Left ventricle myocardium inferior (tissue), 1 donor: ENCODE data around the gene NKAIN2. TPM values are rescaled to one million over a fixed set of nuclear protein-coding genes. Genes with fewer than 3 reads are reported as not detected.

Experiments
- DNase-seq: peaks from one replicate; pipeline ENCODE4 v3.0.0-alpha.2; 2020
- H3K27ac ChIP-seq: fragments of 200-600 bp; replicated peaks from 2 replicates; pipeline ENCODE4 v1.8.0; 2021
- H3K27me3 ChIP-seq: fragments of 200-600 bp; 2 replicates; pipeline ENCODE4 v1.8.0; 2021; ENCODE audit warnings: low read depth
- H3K36me3 ChIP-seq: fragments of 200-600 bp; 2 replicates; pipeline ENCODE4 v1.8.0; 2021
- H3K4me1 ChIP-seq: fragments of 200-600 bp; 2 replicates; pipeline ENCODE4 v1.8.0; 2021
- H3K4me3 ChIP-seq: fragments of 200-600 bp; 2 replicates; pipeline ENCODE4 v1.8.0; 2021; ENCODE audit warnings: mild to moderate bottlenecking, moderate library complexity
- H3K9me3 ChIP-seq: fragments of 200-600 bp; replicated peaks from 2 replicates; pipeline ENCODE4 v1.8.0; 2021
- CTCF ChIP-seq: fragments of 200-600 bp; IDR thresholded peaks from 2 replicates; pipeline ENCODE4 v1.8.0; 2021; ENCODE audit warnings: antibody characterized with exemption, mild to moderate bottlenecking, borderline replicate concordance
- intact Hi-C: fragments of 100-400 bp; cut with micrococcal nuclease; formaldehyde crosslinking; loops from one replicate; pipeline ENCODE4 v1.11.0; 2022
- total RNA-seq: library from RNA; stranded (reverse); fragmentation: NEBNext Ultra II Directional; extraction: Animal tissue kit (Norgen Biotek cat#: 25700); gene quantifications from one replicate; pipeline ENCODE4 v1.2.1, GENCODE V29; 2021
- donor health status: DM: no; HTN: yes; CAD: no; lungs with severe emphysema.

The NKAIN2 gene
- total RNA-seq, 1 donor from 2014 or later: 0.22 TPM

- Histone ChIP-seq H3K27ac (no peak overlapping the region), H3K9me3 (no peaks in the 10 kb centered on the region), H3K27me3 (no peaks in the 10 kb centered on the region), H3K4me1 (no peaks in the 10 kb centered on the region), H3K36me3 (no peaks in the 10 kb centered on the region), H3K4me3 (no peak overlapping the region)
- DNase-seq: no peak
- no peak for TF ChIP-seq CTCF
- intact Hi-C loops: no loop called here
Observed at GRCh38 chr6:124193132-124193531, 389.5 kb downstream of the NKAIN2 start.

GRCh38 chr6:124197148-124197547 lies 393.5 kb downstream of the NKAIN2 start:
- DNase-seq: no peak
- H3K27me3 ChIP-seq: no peaks in the 10 kb centered on the region
- no peaks in the 10 kb centered on the region for H3K36me3 ChIP-seq
- no peaks in the 10 kb centered on the region for H3K9me3 ChIP-seq
- no peak for TF ChIP-seq CTCF
- no peaks in the 10 kb centered on the region for H3K4me1 ChIP-seq
- H3K4me3 ChIP-seq: no peak overlapping the region
- H3K27ac ChIP-seq: no peak overlapping the region
- intact Hi-C loops: no loop called here

GRCh38 chr6:124199286-124199685 lies 395.6 kb downstream of the NKAIN2 start:
- Histone ChIP-seq H3K9me3 (no peaks in the 10 kb centered on the region), H3K4me1 (no peaks in the 10 kb centered on the region), H3K4me3 (no peak overlapping the region), H3K27me3 (no peaks in the 10 kb centered on the region), H3K27ac (no peak overlapping the region), H3K36me3 (no peaks in the 10 kb centered on the region)
- no peak for TF ChIP-seq CTCF
- DNase-seq: no peak
- intact Hi-C loops: no loop called here

- Histone ChIP-seq H3K4me3 (no peak overlapping the region), H3K27me3 (no peaks in the 10 kb centered on the region), H3K9me3 (no peaks in the 10 kb centered on the region), H3K36me3 (no peaks in the 10 kb centered on the region), H3K27ac (no peak overlapping the region), H3K4me1 (no peaks in the 10 kb centered on the region)
- no peak for TF ChIP-seq CTCF
- intact Hi-C loops: no loop called here
- no peak for DNase-seq
Observed at GRCh38 chr6:124200661-124201060, 397.0 kb downstream of the NKAIN2 start.

- Histone ChIP-seq H3K36me3 (no peaks in the 10 kb centered on the region), H3K4me1 (no peaks in the 10 kb centered on the region), H3K9me3 (no peaks in the 10 kb centered on the region), H3K27me3 (no peaks in the 10 kb centered on the region), H3K27ac (no peak overlapping the region), H3K4me3 (no peak overlapping the region)
- intact Hi-C loops: no loop called here
- DNase-seq: no peak
- TF ChIP-seq CTCF: no peak
Observed at GRCh38 chr6:124203101-124203811, 399.6 kb downstream of the NKAIN2 start.
